K562 (cell line): ENCODE measurements around the gene ERICH6. TPM values are rescaled to one million over a fixed set of nuclear protein-coding genes. Genes with fewer than 3 reads are reported as not detected.

Experiments
- ATAC-seq: fragments of 200-7000 bp; cut with Tn5 transposase; 3 replicates; pipeline ENCODE4 v1.9.1; 2020; ENCODE audit warnings: moderate library complexity
- BruUV-seq: library from RNA; stranded (reverse); fragments of 400-500 nt; replicated peaks from 2 replicates; lab custom pipeline; 2021; lab: Mats Ljungman, UMichigan
- CTCF ChIA-PET: fragments of 300-600 bp; formaldehyde crosslinking; extraction: SDS; loops from one replicate; lab custom pipeline; 2021; ENCODE audit warnings: low intra/inter-chr PET ratio; lab: Yijun Ruan, JAX
- POLR2A ChIA-PET: fragments of 300-600, 350-650 bp; sonication (Branson Sonifier 250); formaldehyde crosslinking; extraction: SDS; loops from one replicate; lab custom pipeline; 2021; ENCODE audit warnings: antibody characterized with exemption, inconsistent platforms; lab: Yijun Ruan, JAX
- DNase-seq, 4 experiments: peaks; one replicate each; pipeline versions ENCODE4 v3.0.0 to v3.0.0-alpha.2; 2011 to 2018; ENCODE audit warnings: low spot score in 3 of 4, mixed read lengths in 3 of 4; ENCODE audit errors: extremely low read depth in 1 of 4
- FAIRE-seq: peaks from 2 replicates; lab custom pipeline; 2011; peaks lifted over from hg19 to GRCh38; lab: Jason Lieb, UNC
- H2AFZ ChIP-seq: 2 replicates; pipeline ENCODE4 v1.6.0; 2011; ENCODE audit warnings: low read depth, low read length, control low read depth, inconsistent platforms
- H3K27ac ChIP-seq: fragments of 200-600 bp; 3 replicates; pipeline ENCODE4 v1.8.0; 2011; ENCODE audit warnings: low read depth, mild to moderate bottlenecking, control low read depth, inconsistent platforms, low read length, moderate library complexity, mixed read lengths; ENCODE audit errors: extremely low read depth
- H3K27me3 ChIP-seq, 2 experiments: fragments of 300-600 bp in 1 of 2; 2 replicates in 1 of 2; 3 replicates in 1 of 2; pipeline versions ENCODE4 v1.6.0 to v1.8.0; 2011; ENCODE audit warnings: inconsistent platforms in 2 of 2, low read length in 2 of 2, mild to moderate bottlenecking in 1 of 2, mixed read lengths in 1 of 2, moderate library complexity in 1 of 2; ENCODE audit not compliant: control insufficient read depth in 2 of 2, insufficient read depth in 2 of 2
- H3K36me3 ChIP-seq: fragments of 300-600 bp; 3 replicates; pipeline ENCODE4 v1.8.0; 2011; ENCODE audit warnings: mild to moderate bottlenecking, low read length, inconsistent platforms; ENCODE audit not compliant: control insufficient read depth, insufficient read depth
- H3K4me1 ChIP-seq, 2 experiments: fragments of 200-600 bp in 1 of 2; replicated peaks in 1 of 2; 2 replicates in 1 of 2; 3 replicates in 1 of 2; pipeline versions ENCODE4 v1.5.1 to v1.8.0; 2011; ENCODE audit warnings: inconsistent platforms in 2 of 2, low read length in 2 of 2, mild to moderate bottlenecking in 1 of 2, mixed read lengths in 1 of 2, moderate library complexity in 1 of 2; ENCODE audit not compliant: control insufficient read depth in 2 of 2, insufficient read depth in 2 of 2
- H3K4me2 ChIP-seq: 2 replicates; pipeline ENCODE4 v1.6.1; 2011; ENCODE audit warnings: low read length, control low read depth, inconsistent platforms, mixed read lengths; ENCODE audit not compliant: insufficient read depth
- H3K4me3 ChIP-seq: fragments of 200-600 bp; sonication (generic), shearing (Covaris generic); 2 replicates; pipeline ENCODE4 v1.5.1; 2016; ENCODE audit warnings: control low read depth, inconsistent platforms
- H3K79me2 ChIP-seq: fragments of 200-600 bp; 3 replicates; pipeline ENCODE4 v1.8.0; 2011; ENCODE audit warnings: low read length, inconsistent platforms; ENCODE audit not compliant: control insufficient read depth, insufficient read depth
- H3K9ac ChIP-seq, 2 experiments: 2 replicates each; pipeline versions ENCODE4 v1.6.0 to v1.6.1; 2011; ENCODE audit warnings: low read depth in 2 of 2, low read length in 2 of 2, control low read depth in 1 of 2, inconsistent platforms in 1 of 2, mild to moderate bottlenecking in 1 of 2, mixed read lengths in 1 of 2; ENCODE audit not compliant: insufficient read depth in 1 of 2
- H3K9me1 ChIP-seq: one replicate; pipeline ENCODE4 v1.6.0; 2011; ENCODE audit warnings: inconsistent platforms, mild to moderate bottlenecking, low read length, moderate library complexity; ENCODE audit not compliant: control insufficient read depth, insufficient read depth
- H3K9me3 ChIP-seq: replicated peaks from 2 replicates; pipeline ENCODE4 v1.5.1; 2011; ENCODE audit warnings: low read depth, low read length, inconsistent platforms; ENCODE audit not compliant: control insufficient read depth, insufficient read depth
- H4K20me1 ChIP-seq: replicated peaks from 2 replicates; pipeline ENCODE4 v1.6.1; 2011; ENCODE audit warnings: low read length, inconsistent platforms, mixed read lengths; ENCODE audit not compliant: control insufficient read depth, insufficient read depth
- BCOR ChIP-seq: fragments of 450-650 bp; IDR thresholded peaks from 2 replicates; pipeline ENCODE4 v1.6.1; 2016
- CC2D1A ChIP-seq: fragments of 450-650 bp; IDR thresholded peaks from 2 replicates; pipeline ENCODE4 v1.6.1; 2017; ENCODE audit warnings: mild to moderate bottlenecking
- EWSR1 ChIP-seq: fragments of 450-650 bp; IDR thresholded peaks from 2 replicates; pipeline ENCODE4 v1.6.1; 2018; ENCODE audit warnings: borderline replicate concordance, mild to moderate bottlenecking, low read depth, moderate library complexity; ENCODE audit not compliant: partially characterized antibody
- GABPA ChIP-seq: fragments of 200-800 bp; sonication (Bioruptor generic); conservative IDR thresholded peaks from 2 replicates; pipeline ENCODE4 v1.6.1; 2016; ENCODE audit warnings: low read depth, missing genetic modification characterization, missing compliant biosample characterization
- KDM1A ChIP-seq, 2 experiments: fragments of 450-650 bp; IDR thresholded peaks; 2 replicates each; pipeline ENCODE4 v1.6.1; 2016; ENCODE audit warnings: mild to moderate bottlenecking in 2 of 2
- MAFG ChIP-seq: fragments of 450-650 bp; conservative IDR thresholded peaks from 2 replicates; pipeline ENCODE4 v1.6.1; 2016; ENCODE audit warnings: missing genetic modification characterization, missing compliant biosample characterization
- MEF2D ChIP-seq: conservative IDR thresholded peaks from 2 replicates; pipeline ENCODE4 v1.6.1; 2016; ENCODE audit warnings: low read depth, missing genetic modification characterization, missing compliant biosample characterization
- WGBS: fragments of 100-300 bp; shearing (Covaris generic); methylation state at CpG from one replicate; pipeline ENCODE4 v1.1.6; 2016; ENCODE audit warnings: low coverage, mixed read lengths; ENCODE audit not compliant: insufficient coverage; ENCODE audit errors: missing lambda C conversion rate; 5-methylcytosine and 5-hydroxymethylcytosine counted together
- in situ Hi-C: fragments of 300-500 bp; cut with MboI; formaldehyde crosslinking; loops from 4 replicates; pipeline ENCODE4 v1.15.0; 2018; ENCODE audit warnings: inconsistent platforms, mixed read lengths
- intact Hi-C: fragments of 100-400 bp; cut with micrococcal nuclease; formaldehyde crosslinking; loops from 2 replicates; pipeline ENCODE4 v1.14.2; 2022
- polyA plus RNA-seq, 8 experiments: library from polyadenylated mRNA; depleted of rRNA in 4 of 8; stranded (reverse) in 5 of 8; unstranded in 3 of 8; fragments of >200 nt; fragmentation: Nextera tagmentation in 2 of 8; fragmentation: Illumina TruSeq in 1 of 8; extraction: Ambion mirVana in 2 of 8; extraction: Trizol in 1 of 8; gene quantifications; 2 replicates each; pipeline versions ENCODE4 v1.2.1 to v1.2.3, GENCODE V29; 2011 to 2014; ENCODE audit warnings: inconsistent platforms in 1 of 8, missing spikeins in 1 of 8
- total RNA-seq, 7 experiments: library from RNA; depleted of rRNA in 6 of 7; stranded (reverse); fragments of >200 nt in 6 of 7; fragmentation: Illumina TruSeq in 2 of 7; extraction: Trizol in 2 of 7; gene quantifications; 2 replicates each; pipeline versions ENCODE4 v1.2.1 to v1.2.3, GENCODE V29; 2011 to 2021; ENCODE audit warnings: low replicate concordance in 1 of 7
- TF ChIP-seq, protein P1 (sequence below): fragments of 250-450 bp; sonication (Bioruptor Pico); IDR thresholded peaks from 2 replicates; pipeline ENCODE4 v1.5.0; 2021; ENCODE audit warnings: mild to moderate bottlenecking, moderate library complexity

ERICH6 gene
- total and polyA plus RNA-seq, 9 of the 15 experiments (the other 6 are each of a cell fraction or from before 2014, with no cell fraction given): not detected

- CTCF ChIA-PET: no interaction called here
- DNase-seq: peak in 2 of 4 experiments; percentile 34 to 58
- ATAC-seq: peak; percentile 56
- H3K9ac ChIP-seq: peak overlapping the region in 1 of 2 experiments; percentile 7; a peak in 1 of 4 replicates
- H3K36me3 ChIP-seq: no peaks in the 10 kb centered on the region
- no peaks in the 10 kb centered on the region for H3K79me2 ChIP-seq
- whole genome bisulfite sequencing: 29% methylated on average over 2 of the region's 2 CpGs
- TF ChIP-seq MEF2D (tag) (no peak), BCOR (peak; percentile 73), CC2D1A (0 out of 2 replicates have a peak, but pooled peaks have one; percentile 37), KDM1A (IDR thresholded peaks at IDR 0.05) (peak in 1 of 2 experiments; percentile 23; a peak in 1 of 4 replicates), MAFG (tag) (no peak), GABPA (tag) (peak; percentile 38; the same call in 1 of the 2 replicates), EWSR1 (no peak)
- TF ChIP-seq, protein P1, sequence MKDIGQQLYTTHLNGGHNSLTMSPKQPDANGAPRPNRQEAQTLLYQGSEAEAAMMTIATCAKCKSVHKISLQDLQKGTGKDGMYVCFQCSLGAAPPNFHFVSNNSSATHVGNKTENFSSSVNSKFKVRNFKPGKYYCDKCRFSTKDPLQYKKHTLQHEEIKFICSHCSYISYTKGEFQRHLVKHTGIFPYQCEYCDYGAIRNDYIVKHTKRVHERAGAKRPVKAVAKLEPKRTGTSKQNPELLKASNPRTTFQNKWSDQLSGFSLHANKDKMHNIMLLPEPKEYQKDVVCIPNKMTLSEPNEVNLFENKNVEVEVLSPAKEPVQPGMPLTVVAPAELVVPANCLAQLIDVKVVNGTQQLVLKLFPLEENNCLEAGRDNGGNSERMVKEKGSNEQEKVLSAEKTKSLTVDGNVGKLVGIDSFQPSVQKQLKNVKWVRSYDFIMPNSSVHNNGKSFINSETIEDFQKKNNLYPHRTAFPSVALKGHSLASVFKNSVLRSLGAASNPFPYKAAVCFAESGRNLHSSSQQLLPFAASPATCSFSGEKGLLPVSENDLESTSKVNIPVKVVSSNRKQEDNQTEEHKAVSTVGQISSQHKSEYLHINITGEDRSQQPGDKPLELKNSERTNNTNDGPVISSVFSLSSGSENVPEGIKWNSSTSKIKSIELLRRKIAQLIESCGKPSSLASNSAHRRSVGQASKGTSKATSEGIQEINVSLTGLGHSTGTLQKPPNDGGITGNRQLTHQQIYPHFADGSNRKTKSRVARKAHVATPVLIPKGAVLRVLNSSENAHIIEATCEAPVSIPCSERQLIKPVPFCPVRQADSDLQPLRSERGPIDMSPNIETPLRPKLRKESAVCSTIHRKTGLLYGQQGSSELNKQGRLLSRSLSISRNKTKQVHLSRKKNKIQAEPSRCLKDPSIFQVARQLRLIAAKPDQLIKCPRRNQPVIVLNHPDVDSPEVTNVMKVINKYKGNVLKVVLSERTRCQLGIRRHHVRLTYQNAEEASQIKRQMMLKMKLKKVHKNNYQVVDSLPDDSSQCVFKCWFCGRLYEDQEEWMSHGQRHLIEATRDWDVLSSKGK: no peak
- intact Hi-C loops (no loop called here), in situ Hi-C loops (no loop called here)
- peaks cover 6% of the 10 kb centered on the region; the same call in 1 of the 2 replicates for H3K9me3 ChIP-seq
- no peak overlapping the region for H3K4me2 ChIP-seq
- POLR2A ChIA-PET: no interaction called here
- H3K4me1 ChIP-seq: peaks cover 0 to 9% of the 10 kb centered on the region in 2 experiments; a peak in 2 of 5 replicates
- BruUV-seq: no TSS peak
- no peak overlapping the region for H3K4me3 ChIP-seq
- FAIRE-seq: peak; percentile 65
- H3K9me1 ChIP-seq: no peaks in the 10 kb centered on the region
- H4K20me1 ChIP-seq: no peaks in the 10 kb centered on the region
- no peaks in the 10 kb centered on the region for H3K27me3 ChIP-seq
- no peak overlapping the region for H3K27ac ChIP-seq
- peak overlapping the region; percentile 65 for H2AFZ ChIP-seq
Measured at GRCh38 chr3:150699068-150699639, 4.6 kb downstream of the ERICH6 start.
